HEK293 (cell line): ENCODE data around the gene RSPH1.

Source experiments
- CTCF ChIA-PET: fragments of 350-600 bp; formaldehyde crosslinking; extraction: SDS; loops from one replicate; lab custom pipeline; 2021; ENCODE audit warnings: antibody characterized with exemption; lab: Yijun Ruan, JAX
- POLR2A ChIA-PET: fragments of 300-600 bp; formaldehyde crosslinking; extraction: SDS; loops from one replicate; lab custom pipeline; 2020; ENCODE audit warnings: antibody characterized with exemption, inconsistent platforms; lab: Yijun Ruan, JAX
- H3K27ac ChIP-seq: fragments of 200-500 bp; sonication (Bioruptor generic); 2 replicates; pipeline ENCODE4 v1.5.1; 2014; ENCODE audit warnings: low read depth, low read length, control low read depth, inconsistent platforms; ENCODE audit errors: extremely low read depth
- H3K36me3 ChIP-seq, 2 experiments: fragments of 200-500 bp in 1 of 2; sonication (Bioruptor generic) in 1 of 2; 1 replicate in 1 of 2; 2 replicates in 1 of 2; pipeline ENCODE4 v1.5.1; 2014 to 2017; ENCODE audit warnings: inconsistent platforms in 2 of 2, low read length in 2 of 2; ENCODE audit not compliant: control insufficient read depth in 2 of 2, insufficient read depth in 1 of 2
- H3K4me1 ChIP-seq: fragments of 200-500 bp; sonication (Bioruptor generic); 2 replicates; pipeline ENCODE4 v1.5.1; 2014; ENCODE audit warnings: mild to moderate bottlenecking, low read length, inconsistent platforms; ENCODE audit not compliant: control insufficient read depth, insufficient read depth
- H3K4me3 ChIP-seq: 2 replicates; pipeline ENCODE4 v1.5.1; 2011; ENCODE audit warnings: low read depth, mild to moderate bottlenecking, control low read depth, low read length, moderate library complexity
- H3K9me3 ChIP-seq: fragments of 200-500 bp; sonication (Bioruptor generic); 2 replicates; pipeline ENCODE4 v1.5.1; 2014; ENCODE audit warnings: low read depth, low read length, inconsistent platforms; ENCODE audit not compliant: control insufficient read depth, insufficient read depth
- GLI4 ChIP-seq: fragments of 450-650 bp; formaldehyde crosslinking; IDR thresholded peaks from 2 replicates; pipeline ENCODE4 v1.5.1; 2016; ENCODE audit warnings: missing biosample characterization, missing genetic modification characterization
- MYNN ChIP-seq: fragments of 450-650 bp; formaldehyde crosslinking; IDR thresholded peaks from 2 replicates; pipeline ENCODE4 v1.5.1; 2016; ENCODE audit warnings: missing biosample characterization, missing genetic modification characterization, borderline replicate concordance
- SP7 ChIP-seq: fragments of 450-650 bp; formaldehyde crosslinking; IDR thresholded peaks from 2 replicates; pipeline ENCODE4 v1.5.1; 2016; ENCODE audit warnings: missing biosample characterization, missing genetic modification characterization
- ZEB2 ChIP-seq: fragments of 450-650 bp; formaldehyde crosslinking; IDR thresholded peaks from 2 replicates; pipeline ENCODE4 v1.5.1; 2016; ENCODE audit warnings: missing biosample characterization, missing genetic modification characterization
- ZNF132 ChIP-seq: fragments of 450-650 bp; formaldehyde crosslinking; IDR thresholded peaks from 2 replicates; pipeline ENCODE4 v1.5.1; 2017; ENCODE audit warnings: missing biosample characterization, missing genetic modification characterization, borderline replicate concordance
- ZNF140 ChIP-seq: fragments of 450-650 bp; formaldehyde crosslinking; IDR thresholded peaks from 2 replicates; pipeline ENCODE4 v1.5.1; 2016; ENCODE audit warnings: missing biosample characterization, missing genetic modification characterization
- ZNF157 ChIP-seq: fragments of 450-650 bp; formaldehyde crosslinking; IDR thresholded peaks from 2 replicates; pipeline ENCODE4 v1.5.1; 2016; ENCODE audit warnings: missing biosample characterization, missing genetic modification characterization
- ZNF302 ChIP-seq: fragments of 450-650 bp; formaldehyde crosslinking; IDR thresholded peaks from 2 replicates; pipeline ENCODE4 v1.5.1; 2016; ENCODE audit warnings: missing biosample characterization, missing genetic modification characterization, low read depth
- ZNF366 ChIP-seq: fragments of 450-650 bp; formaldehyde crosslinking; conservative IDR thresholded peaks from 2 replicates; pipeline ENCODE4 v1.5.1; 2016; ENCODE audit warnings: missing biosample characterization, missing genetic modification characterization
- ZNF426 ChIP-seq: fragments of 450-650 bp; formaldehyde crosslinking; IDR thresholded peaks from 2 replicates; pipeline ENCODE4 v1.5.1; 2017; ENCODE audit warnings: missing biosample characterization, missing genetic modification characterization, mild to moderate bottlenecking, inconsistent platforms, moderate library complexity
- ZNF473 ChIP-seq: fragments of 450-650 bp; formaldehyde crosslinking; IDR thresholded peaks from 2 replicates; pipeline ENCODE4 v1.5.1; 2017; ENCODE audit warnings: missing biosample characterization, missing genetic modification characterization
- ZNF548 ChIP-seq: fragments of 450-650 bp; formaldehyde crosslinking; IDR thresholded peaks from 2 replicates; pipeline ENCODE4 v1.5.1; 2016; ENCODE audit warnings: missing biosample characterization, missing genetic modification characterization
- ZNF626 ChIP-seq: fragments of 450-650 bp; sonication (Bioruptor Pico); formaldehyde crosslinking; IDR thresholded peaks from 2 replicates; pipeline ENCODE4 v1.5.1; 2018; ENCODE audit warnings: missing biosample characterization, missing genetic modification characterization, inconsistent platforms
- TF ChIP-seq, protein P1 (sequence below): fragments of 450-650 bp; formaldehyde crosslinking; IDR thresholded peaks from 2 replicates; pipeline ENCODE4 v1.5.1; 2017; ENCODE audit warnings: missing biosample characterization, missing genetic modification characterization
- TF ChIP-seq, protein P2 (sequence below): fragments of 450-650 bp; formaldehyde crosslinking; IDR thresholded peaks from 2 replicates; pipeline ENCODE4 v1.5.1; 2016; ENCODE audit warnings: missing biosample characterization, missing genetic modification characterization
- TF ChIP-seq, protein P3 (sequence below): fragments of 450-650 bp; formaldehyde crosslinking; IDR thresholded peaks from 2 replicates; pipeline ENCODE4 v1.5.1; 2016; ENCODE audit warnings: missing biosample characterization, missing genetic modification characterization
- TF ChIP-seq, protein P4 (sequence below): fragments of 450-650 bp; formaldehyde crosslinking; conservative IDR thresholded peaks from 2 replicates; pipeline ENCODE4 v1.5.1; 2016; ENCODE audit warnings: low read depth, missing biosample characterization, missing genetic modification characterization

The RSPH1 gene

DNA sequence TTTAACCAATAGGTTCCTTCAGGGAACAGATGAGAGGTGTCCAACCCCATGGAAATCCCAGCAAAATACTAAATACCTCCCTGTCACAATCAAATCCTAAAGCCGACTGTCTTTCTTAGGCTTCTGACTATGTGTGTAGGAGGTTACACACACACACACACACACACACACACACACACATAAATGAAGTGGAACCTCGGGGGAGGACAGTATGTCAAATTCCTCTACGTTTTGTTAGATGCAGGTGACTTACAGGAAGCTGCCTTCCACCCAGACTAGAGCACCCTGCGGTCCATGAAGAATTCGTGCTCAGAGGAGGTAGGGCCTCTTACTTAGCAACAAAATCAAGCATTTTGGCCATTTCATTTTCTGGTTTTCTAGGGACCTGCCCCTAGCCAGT, 16.4 kb downstream of the RSPH1 start (continued):
- TF ChIP-seq, protein P1, sequence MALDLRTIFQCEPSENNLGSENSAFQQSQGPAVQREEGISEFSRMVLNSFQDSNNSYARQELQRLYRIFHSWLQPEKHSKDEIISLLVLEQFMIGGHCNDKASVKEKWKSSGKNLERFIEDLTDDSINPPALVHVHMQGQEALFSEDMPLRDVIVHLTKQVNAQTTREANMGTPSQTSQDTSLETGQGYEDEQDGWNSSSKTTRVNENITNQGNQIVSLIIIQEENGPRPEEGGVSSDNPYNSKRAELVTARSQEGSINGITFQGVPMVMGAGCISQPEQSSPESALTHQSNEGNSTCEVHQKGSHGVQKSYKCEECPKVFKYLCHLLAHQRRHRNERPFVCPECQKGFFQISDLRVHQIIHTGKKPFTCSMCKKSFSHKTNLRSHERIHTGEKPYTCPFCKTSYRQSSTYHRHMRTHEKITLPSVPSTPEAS (tag by site-specific recombination): peak; percentile 36; the same call in 1 of the 2 replicates

DNA sequence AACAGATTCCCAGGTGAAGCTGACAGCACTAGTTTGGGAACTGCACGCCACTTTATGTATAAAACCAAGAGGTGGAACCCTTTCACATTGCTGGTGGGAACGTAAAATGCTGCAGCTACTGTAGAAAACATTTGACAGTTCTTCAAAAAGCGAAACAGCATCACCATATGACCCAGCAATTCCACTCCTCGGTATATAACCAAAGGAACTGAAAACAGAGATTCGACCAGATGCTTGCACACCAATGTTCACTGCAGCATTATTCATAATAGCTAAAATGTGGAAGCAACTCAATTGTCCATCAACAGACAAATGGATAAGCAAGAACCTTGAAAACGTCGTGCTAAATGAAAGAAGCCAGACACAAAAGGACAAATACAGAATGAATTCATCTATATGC, 17.5 kb downstream of the RSPH1 start:
- CTCF ChIA-PET: no interaction called here
- no peaks in the 10 kb centered on the region for H3K36me3 ChIP-seq
- H3K9me3 ChIP-seq: no peaks in the 10 kb centered on the region
- H3K27ac ChIP-seq: no peak overlapping the region
- TF ChIP-seq ZNF426 (tag by site-specific recombination) (no peak), SP7 (no peak), ZEB2 (tag by site-specific recombination) (no peak), ZNF140 (tag by site-specific recombination) (0 out of 2 replicates have a peak, but pooled peaks have one; percentile 12)
- TF ChIP-seq, protein P2, sequence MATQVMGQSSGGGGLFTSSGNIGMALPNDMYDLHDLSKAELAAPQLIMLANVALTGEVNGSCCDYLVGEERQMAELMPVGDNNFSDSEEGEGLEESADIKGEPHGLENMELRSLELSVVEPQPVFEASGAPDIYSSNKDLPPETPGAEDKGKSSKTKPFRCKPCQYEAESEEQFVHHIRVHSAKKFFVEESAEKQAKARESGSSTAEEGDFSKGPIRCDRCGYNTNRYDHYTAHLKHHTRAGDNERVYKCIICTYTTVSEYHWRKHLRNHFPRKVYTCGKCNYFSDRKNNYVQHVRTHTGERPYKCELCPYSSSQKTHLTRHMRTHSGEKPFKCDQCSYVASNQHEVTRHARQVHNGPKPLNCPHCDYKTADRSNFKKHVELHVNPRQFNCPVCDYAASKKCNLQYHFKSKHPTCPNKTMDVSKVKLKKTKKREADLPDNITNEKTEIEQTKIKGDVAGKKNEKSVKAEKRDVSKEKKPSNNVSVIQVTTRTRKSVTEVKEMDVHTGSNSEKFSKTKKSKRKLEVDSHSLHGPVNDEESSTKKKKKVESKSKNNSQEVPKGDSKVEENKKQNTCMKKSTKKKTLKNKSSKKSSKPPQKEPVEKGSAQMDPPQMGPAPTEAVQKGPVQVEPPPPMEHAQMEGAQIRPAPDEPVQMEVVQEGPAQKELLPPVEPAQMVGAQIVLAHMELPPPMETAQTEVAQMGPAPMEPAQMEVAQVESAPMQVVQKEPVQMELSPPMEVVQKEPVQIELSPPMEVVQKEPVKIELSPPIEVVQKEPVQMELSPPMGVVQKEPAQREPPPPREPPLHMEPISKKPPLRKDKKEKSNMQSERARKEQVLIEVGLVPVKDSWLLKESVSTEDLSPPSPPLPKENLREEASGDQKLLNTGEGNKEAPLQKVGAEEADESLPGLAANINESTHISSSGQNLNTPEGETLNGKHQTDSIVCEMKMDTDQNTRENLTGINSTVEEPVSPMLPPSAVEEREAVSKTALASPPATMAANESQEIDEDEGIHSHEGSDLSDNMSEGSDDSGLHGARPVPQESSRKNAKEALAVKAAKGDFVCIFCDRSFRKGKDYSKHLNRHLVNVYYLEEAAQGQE (tag by site-specific recombination): no peak
- TF ChIP-seq, all 188 proteins: peak for 1
- POLR2A ChIA-PET: no interaction called here
- Histone ChIP-seq H3K4me3 (no peak overlapping the region), H3K4me1 (no peaks in the 10 kb centered on the region)

DNA sequence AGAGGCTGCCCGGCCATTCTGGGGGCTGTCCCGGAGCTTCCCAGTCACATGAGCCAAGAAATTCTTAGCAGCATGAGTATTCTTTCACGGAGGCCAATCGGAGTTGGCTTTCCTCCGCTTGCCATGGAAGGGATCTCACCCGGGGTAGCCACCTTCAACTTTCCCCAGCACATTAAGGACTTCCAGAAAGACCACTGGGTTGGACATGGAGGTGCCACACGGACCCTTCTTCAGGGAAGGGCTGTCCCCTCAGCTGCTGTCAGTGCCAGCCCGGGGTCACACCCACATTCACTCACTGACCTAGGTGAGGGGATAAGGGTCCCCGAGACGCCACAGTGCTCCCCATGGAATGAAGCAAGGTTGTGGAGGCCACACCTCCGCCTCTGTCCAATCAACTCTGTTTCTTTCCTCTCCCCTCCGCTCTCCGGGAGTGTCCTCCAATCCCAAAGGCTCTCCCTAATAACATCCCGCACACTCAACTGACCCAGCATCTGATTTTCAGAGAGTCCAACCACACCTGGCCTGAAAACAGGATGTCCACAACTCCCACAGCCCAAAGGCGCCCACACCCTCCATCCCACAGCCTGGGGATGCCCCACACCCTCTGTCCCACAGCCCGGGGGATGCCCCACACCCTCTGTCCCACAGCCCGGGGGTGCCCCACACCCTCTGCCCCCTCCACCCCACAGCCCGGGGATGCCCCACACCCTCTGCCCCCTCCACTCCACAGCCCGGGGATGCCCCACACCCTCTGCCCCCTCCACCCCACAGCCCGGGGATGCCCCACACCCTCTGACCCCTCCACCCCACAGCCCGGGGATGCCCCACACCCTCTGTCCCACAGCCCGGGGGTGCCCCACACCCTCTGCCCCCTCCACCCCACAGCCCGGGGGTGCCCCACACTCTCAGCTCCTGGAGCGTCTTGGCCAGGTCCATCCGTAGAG, 19.4 kb downstream of the RSPH1 start:
- POLR2A ChIA-PET: no interaction called here
- Histone ChIP-seq H3K9me3 (no peaks in the 10 kb centered on the region), H3K27ac (no peak overlapping the region), H3K4me1 (no peaks in the 10 kb centered on the region), H3K4me3 (no peak overlapping the region)
- TF ChIP-seq ZNF473 (tag by site-specific recombination) (no peak), GLI4 (no peak), ZNF366 (tag by site-specific recombination) (no peak), ZNF626 (tag by site-specific recombination) (no peak), ZNF132 (tag by site-specific recombination) (no peak), ZNF157 (tag by site-specific recombination) (no peak), ZNF302 (tag by site-specific recombination) (no peak), ZNF548 (tag by site-specific recombination) (no peak), MYNN (no peak)
- TF ChIP-seq, protein P3, sequence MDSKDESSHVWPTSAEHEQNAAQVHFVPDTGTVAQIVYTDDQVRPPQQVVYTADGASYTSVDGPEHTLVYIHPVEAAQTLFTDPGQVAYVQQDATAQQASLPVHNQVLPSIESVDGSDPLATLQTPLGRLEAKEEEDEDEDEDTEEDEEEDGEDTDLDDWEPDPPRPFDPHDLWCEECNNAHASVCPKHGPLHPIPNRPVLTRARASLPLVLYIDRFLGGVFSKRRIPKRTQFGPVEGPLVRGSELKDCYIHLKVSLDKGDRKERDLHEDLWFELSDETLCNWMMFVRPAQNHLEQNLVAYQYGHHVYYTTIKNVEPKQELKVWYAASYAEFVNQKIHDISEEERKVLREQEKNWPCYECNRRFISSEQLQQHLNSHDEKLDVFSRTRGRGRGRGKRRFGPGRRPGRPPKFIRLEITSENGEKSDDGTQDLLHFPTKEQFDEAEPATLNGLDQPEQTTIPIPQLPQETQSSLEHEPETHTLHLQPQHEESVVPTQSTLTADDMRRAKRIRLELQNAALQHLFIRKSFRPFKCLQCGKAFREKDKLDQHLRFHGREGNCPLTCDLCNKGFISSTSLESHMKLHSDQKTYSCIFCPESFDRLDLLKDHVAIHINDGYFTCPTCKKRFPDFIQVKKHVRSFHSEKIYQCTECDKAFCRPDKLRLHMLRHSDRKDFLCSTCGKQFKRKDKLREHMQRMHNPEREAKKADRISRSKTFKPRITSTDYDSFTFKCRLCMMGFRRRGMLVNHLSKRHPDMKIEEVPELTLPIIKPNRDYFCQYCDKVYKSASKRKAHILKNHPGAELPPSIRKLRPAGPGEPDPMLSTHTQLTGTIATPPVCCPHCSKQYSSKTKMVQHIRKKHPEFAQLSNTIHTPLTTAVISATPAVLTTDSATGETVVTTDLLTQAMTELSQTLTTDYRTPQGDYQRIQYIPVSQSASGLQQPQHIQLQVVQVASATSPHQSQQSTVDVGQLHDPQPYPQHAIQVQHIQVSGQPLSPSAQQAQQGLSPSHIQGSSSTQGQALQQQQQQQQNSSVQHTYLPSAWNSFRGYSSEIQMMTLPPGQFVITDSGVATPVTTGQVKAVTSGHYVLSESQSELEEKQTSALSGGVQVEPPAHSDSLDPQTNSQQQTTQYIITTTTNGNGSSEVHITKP (tag by site-specific recombination): no peak
- TF ChIP-seq, protein P4, sequence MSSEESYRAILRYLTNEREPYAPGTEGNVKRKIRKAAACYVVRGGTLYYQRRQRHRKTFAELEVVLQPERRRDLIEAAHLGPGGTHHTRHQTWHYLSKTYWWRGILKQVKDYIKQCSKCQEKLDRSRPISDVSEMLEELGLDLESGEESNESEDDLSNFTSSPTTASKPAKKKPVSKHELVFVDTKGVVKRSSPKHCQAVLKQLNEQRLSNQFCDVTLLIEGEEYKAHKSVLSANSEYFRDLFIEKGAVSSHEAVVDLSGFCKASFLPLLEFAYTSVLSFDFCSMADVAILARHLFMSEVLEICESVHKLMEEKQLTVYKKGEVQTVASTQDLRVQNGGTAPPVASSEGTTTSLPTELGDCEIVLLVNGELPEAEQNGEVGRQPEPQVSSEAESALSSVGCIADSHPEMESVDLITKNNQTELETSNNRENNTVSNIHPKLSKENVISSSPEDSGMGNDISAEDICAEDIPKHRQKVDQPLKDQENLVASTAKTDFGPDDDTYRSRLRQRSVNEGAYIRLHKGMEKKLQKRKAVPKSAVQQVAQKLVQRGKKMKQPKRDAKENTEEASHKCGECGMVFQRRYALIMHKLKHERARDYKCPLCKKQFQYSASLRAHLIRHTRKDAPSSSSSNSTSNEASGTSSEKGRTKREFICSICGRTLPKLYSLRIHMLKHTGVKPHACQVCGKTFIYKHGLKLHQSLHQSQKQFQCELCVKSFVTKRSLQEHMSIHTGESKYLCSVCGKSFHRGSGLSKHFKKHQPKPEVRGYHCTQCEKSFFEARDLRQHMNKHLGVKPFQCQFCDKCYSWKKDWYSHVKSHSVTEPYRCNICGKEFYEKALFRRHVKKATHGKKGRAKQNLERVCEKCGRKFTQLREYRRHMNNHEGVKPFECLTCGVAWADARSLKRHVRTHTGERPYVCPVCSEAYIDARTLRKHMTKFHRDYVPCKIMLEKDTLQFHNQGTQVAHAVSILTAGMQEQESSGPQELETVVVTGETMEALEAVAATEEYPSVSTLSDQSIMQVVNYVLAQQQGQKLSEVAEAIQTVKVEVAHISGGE (tag by site-specific recombination): no peak
- TF ChIP-seq, all 188 proteins: peak for 0
- H3K36me3 ChIP-seq: no peaks in the 10 kb centered on the region
- CTCF ChIA-PET: interaction anchor here (0.7 kb wide), 1 partner anchor 65 kb away, joined by 3 read pairs; no protein-coding TSS in a partner anchor
